ENCODE data around the gene APOBEC2.

DNA sequence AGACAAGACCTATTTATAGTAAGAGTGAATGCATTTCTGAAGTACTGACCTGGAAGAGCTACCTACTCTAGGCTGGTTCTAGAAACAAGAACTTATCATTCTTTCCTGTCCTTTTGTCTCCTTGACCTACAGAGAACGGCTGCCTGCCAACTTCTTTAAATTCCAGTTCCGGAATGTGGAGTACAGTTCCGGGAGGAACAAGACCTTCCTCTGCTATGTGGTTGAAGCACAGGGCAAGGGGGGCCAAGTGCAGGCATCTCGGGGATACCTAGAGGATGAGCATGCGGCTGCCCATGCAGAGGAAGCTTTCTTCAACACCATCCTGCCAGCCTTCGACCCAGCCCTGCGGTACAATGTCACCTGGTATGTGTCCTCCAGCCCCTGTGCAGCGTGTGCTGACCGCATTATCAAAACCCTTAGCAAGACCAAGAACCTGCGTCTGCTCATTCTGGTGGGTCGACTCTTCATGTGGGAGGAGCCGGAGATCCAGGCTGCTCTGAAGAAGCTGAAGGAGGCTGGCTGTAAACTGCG, 8.3 kb downstream of the APOBEC2 start:
- no peak for TF ChIP-seq POLR2A (IDR thresholded peaks at IDR 0.05)
- TF ChIP-seq, protein P1, sequence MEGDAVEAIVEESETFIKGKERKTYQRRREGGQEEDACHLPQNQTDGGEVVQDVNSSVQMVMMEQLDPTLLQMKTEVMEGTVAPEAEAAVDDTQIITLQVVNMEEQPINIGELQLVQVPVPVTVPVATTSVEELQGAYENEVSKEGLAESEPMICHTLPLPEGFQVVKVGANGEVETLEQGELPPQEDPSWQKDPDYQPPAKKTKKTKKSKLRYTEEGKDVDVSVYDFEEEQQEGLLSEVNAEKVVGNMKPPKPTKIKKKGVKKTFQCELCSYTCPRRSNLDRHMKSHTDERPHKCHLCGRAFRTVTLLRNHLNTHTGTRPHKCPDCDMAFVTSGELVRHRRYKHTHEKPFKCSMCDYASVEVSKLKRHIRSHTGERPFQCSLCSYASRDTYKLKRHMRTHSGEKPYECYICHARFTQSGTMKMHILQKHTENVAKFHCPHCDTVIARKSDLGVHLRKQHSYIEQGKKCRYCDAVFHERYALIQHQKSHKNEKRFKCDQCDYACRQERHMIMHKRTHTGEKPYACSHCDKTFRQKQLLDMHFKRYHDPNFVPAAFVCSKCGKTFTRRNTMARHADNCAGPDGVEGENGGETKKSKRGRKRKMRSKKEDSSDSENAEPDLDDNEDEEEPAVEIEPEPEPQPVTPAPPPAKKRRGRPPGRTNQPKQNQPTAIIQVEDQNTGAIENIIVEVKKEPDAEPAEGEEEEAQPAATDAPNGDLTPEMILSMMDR (IDR thresholded peaks at IDR 0.05): no peak

Data from lower leg skin (tissue), 3 donors.